C1 segment of cervical spinal cord (tissue), 14 donors: ENCODE data around the gene TMEM234.

ENCODE experiments used
- DNase-seq, 14 donors: peaks; one replicate each; lab custom pipeline; 2025; lab: John Stamatoyannopoulos, UW

Gene TMEM234

GRCh38 chr1:32179443-32180185 lies 42.5 kb downstream of the TMEM234 start, which contains the start of gene TXLNA:
TSS of gene TXLNA (plus strand) at chr1:32179675. CDS start at chr1:32180346, 671 bp downstream.
- DNase-seq = peak; percentile 75 to 98 (median 95)

DNA sequence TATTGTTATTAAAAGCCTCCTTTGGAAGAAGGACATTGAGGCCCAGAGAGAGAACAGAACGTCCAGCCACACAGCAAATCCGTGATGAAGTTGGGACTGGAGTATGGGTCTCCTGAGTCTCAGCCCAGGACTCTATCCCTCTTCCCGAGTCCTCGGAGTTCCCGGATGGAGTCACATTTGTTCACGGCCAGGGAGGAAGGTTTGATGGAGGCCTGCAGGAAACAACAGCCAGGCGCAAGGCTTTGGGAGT lies 43.0 kb downstream of the TMEM234 start:
- no peak for DNase-seq

- DNase-seq = no peak
Measured at GRCh38 chr1:32178380-32179192, 43.6 kb downstream of the TMEM234 start.

GRCh38 chr1:32172621-32173245 lies 49.4 kb downstream of the TMEM234 start:
- no peak for DNase-seq

DNA sequence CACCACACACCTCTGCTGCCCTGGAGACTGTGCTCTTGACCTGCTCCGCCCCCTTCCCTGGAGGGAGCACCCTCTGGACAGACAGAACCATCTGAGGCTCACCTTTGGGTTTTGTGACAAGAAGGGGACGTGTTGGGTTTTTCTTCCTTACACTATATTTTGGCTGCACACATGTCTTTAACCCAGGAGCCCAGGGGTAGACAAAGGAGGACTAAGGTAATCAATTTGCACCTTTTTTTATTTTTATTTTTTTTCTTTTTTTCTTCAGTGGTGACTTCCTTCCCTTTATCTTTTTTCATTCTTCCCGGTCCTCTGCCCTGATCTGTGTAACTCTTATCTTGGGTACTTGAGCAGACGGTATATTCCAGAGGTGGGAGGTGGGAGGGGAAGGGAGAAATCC lies 51.2 kb downstream of the TMEM234 start:
- no peak for DNase-seq
